NT2/D1 (cell line): ENCODE measurements around the gene SLC29A2.

Experiments
- DNase-seq: peaks from one replicate; pipeline ENCODE4 v3.0.0-alpha.2; 2011; ENCODE audit warnings: low read depth, low spot score
- H3K27me3 ChIP-seq: 2 replicates; pipeline ENCODE4 v1.6.0; 2011; ENCODE audit warnings: mild to moderate bottlenecking; ENCODE audit not compliant: insufficient read length, insufficient read depth
- H3K36me3 ChIP-seq: 2 replicates; pipeline ENCODE4 v1.6.1; 2011; ENCODE audit warnings: mild to moderate bottlenecking, low read length, mixed read lengths; ENCODE audit not compliant: insufficient read depth, insufficient read length
- H3K4me1 ChIP-seq: 2 replicates; pipeline ENCODE4 v1.5.1; 2011; ENCODE audit not compliant: insufficient read depth, insufficient read length
- H3K4me3 ChIP-seq: 2 replicates; pipeline ENCODE4 v1.5.1; 2011; ENCODE audit warnings: low read depth; ENCODE audit not compliant: insufficient read length
- H3K9ac ChIP-seq: 2 replicates; pipeline ENCODE4 v1.6.0; 2011; ENCODE audit warnings: low read depth; ENCODE audit not compliant: insufficient read length
- H3K9me3 ChIP-seq: 2 replicates; pipeline ENCODE4 v1.5.1; 2011; ENCODE audit warnings: mild to moderate bottlenecking, low read length; ENCODE audit not compliant: insufficient read depth
- SUZ12 ChIP-seq: IDR thresholded peaks from 2 replicates; pipeline ENCODE4 v1.6.1; 2011; ENCODE audit not compliant: insufficient read length, insufficient read depth; ENCODE audit errors: extremely low read depth
- YY1 ChIP-seq: IDR thresholded peaks from 2 replicates; pipeline ENCODE4 v1.6.1; 2011; ENCODE audit not compliant: insufficient read length, insufficient read depth
- ZNF274 ChIP-seq: IDR thresholded peaks from 2 replicates; pipeline ENCODE4 v1.6.1; 2011; ENCODE audit warnings: mild to moderate bottlenecking, low read depth, low read length

Gene SLC29A2

GRCh38 chr11:66340596-66341501 lies 30.7 kb downstream of the SLC29A2 start:
- no peaks in the 10 kb centered on the region for H3K9me3 ChIP-seq
- TF ChIP-seq SUZ12 (no peak), YY1 (no peak), ZNF274 (no peak)
- H3K4me3 ChIP-seq = no peak overlapping the region
- no peak overlapping the region for H3K9ac ChIP-seq
- DNase-seq = no peak
- peaks cover 68% of the 10 kb centered on the region for H3K36me3 ChIP-seq
- peaks cover 3% of the 10 kb centered on the region for H3K4me1 ChIP-seq
- H3K27me3 ChIP-seq = no peaks in the 10 kb centered on the region

- Histone ChIP-seq H3K9me3 (no peaks in the 10 kb centered on the region), H3K4me3 (no peak overlapping the region), H3K27me3 (no peaks in the 10 kb centered on the region), H3K4me1 (peaks cover 8% of the 10 kb centered on the region), H3K9ac (no peak overlapping the region), H3K36me3 (peaks cover 72% of the 10 kb centered on the region)
- TF ChIP-seq YY1 (no peak), SUZ12 (no peak), ZNF274 (no peak)
- no peak for DNase-seq
These were observed 31.7 kb downstream of the SLC29A2 start for GRCh38 chr11:66339686-66340483.

DNA sequence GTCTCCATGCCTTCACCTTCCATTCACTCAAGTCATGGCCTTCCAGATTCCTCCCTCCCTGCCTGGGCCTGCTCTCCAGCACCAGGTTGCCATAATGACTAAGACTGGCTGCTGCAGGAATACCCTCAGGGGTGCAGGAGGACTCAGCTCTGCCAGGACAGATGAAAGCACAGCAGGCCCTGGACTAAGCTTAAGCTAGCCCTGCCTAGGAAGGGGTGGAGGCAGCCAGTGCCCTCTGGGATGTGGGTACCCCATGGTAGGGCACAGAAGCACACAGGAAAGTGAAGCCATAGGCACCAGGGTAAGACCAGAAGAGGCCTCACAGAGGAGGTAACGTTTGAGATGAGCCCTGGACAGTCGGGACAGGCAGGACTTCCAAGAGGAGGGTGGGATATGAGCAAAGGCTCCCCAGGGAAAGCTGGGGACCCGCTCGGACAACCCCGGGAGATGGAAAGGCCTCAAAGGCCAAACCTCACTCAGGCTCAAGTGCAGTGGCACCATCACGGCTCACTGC lies 32.3 kb downstream of the SLC29A2 start:
- DNase-seq = no peak
- Histone ChIP-seq H3K9me3 (no peaks in the 10 kb centered on the region), H3K9ac (no peak overlapping the region), H3K4me1 (peaks cover 8% of the 10 kb centered on the region), H3K27me3 (no peaks in the 10 kb centered on the region), H3K4me3 (no peak overlapping the region), H3K36me3 (peaks cover 79% of the 10 kb centered on the region)
- TF ChIP-seq SUZ12 = no peak
- TF ChIP-seq YY1 = no peak
- TF ChIP-seq ZNF274 = no peak

- peaks cover 84% of the 10 kb centered on the region for H3K36me3 ChIP-seq
- DNase-seq = no peak
- no peak for TF ChIP-seq SUZ12
- no peak for TF ChIP-seq YY1
- no peak for TF ChIP-seq ZNF274
- H3K4me3 ChIP-seq = no peak overlapping the region
- H3K27me3 ChIP-seq = no peaks in the 10 kb centered on the region
- H3K9me3 ChIP-seq = no peaks in the 10 kb centered on the region
- H3K9ac ChIP-seq = no peak overlapping the region
- H3K4me1 ChIP-seq = peaks cover 8% of the 10 kb centered on the region
These were observed 33.0 kb downstream of the SLC29A2 start for GRCh38 chr11:66338276-66339161.

- peaks cover 85% of the 10 kb centered on the region for H3K36me3 ChIP-seq
- peaks cover 8% of the 10 kb centered on the region for H3K4me1 ChIP-seq
- no peaks in the 10 kb centered on the region for H3K27me3 ChIP-seq
- TF ChIP-seq SUZ12 (no peak), ZNF274 (no peak), YY1 (no peak)
- no peak for DNase-seq
- no peak overlapping the region for H3K9ac ChIP-seq
- H3K9me3 ChIP-seq = no peaks in the 10 kb centered on the region
- no peak overlapping the region for H3K4me3 ChIP-seq
These were observed 34.3 kb downstream of the SLC29A2 start for GRCh38 chr11:66337103-66337899.
